WTC11 (cell line): ENCODE data around the gene DDB1. TPM values are rescaled to one million over a fixed set of nuclear protein-coding genes. Genes with fewer than 3 reads are reported as not detected.

Experiments used
- ATAC-seq: fragments of 200-7000 bp; cut with Tn5 transposase; 2 replicates; pipeline ENCODE4 v1.10.0; 2021; ENCODE audit warnings: mild to moderate bottlenecking, moderate library complexity
- CTCF ChIA-PET: fragments of 300-600 bp; sonication (Branson Sonifier 250); formaldehyde crosslinking; loops from one replicate; lab custom pipeline; 2021; ENCODE audit warnings: antibody characterized with exemption; lab: Charles Lee
- POLR2A ChIA-PET: fragments of 350-600 bp; sonication (Branson Sonifier 250); formaldehyde crosslinking; loops from one replicate; lab custom pipeline; 2021; ENCODE audit warnings: antibody characterized with exemption; lab: Charles Lee
- DNase-seq: peaks from one replicate; pipeline ENCODE4 v3.0.0; 2021; ENCODE audit warnings: low spot score
- H3K27ac Mint-ChIP-seq: 2 replicates; pipeline ENCODE4 v1.8.0; 2021; ENCODE audit warnings: mixed read lengths
- H3K27me3 Mint-ChIP-seq: 2 replicates; pipeline ENCODE4 v1.8.0; 2021; ENCODE audit warnings: low read depth, mild to moderate bottlenecking, moderate library complexity, mixed read lengths
- H3K36me3 Mint-ChIP-seq: 2 replicates; pipeline ENCODE4 v1.8.0; 2021; ENCODE audit warnings: mixed read lengths
- H3K4me1 Mint-ChIP-seq: 2 replicates; pipeline ENCODE4 v1.8.0; 2022; ENCODE audit warnings: mixed read lengths
- H3K4me3 Mint-ChIP-seq: 2 replicates; pipeline ENCODE4 v1.8.0; 2021; ENCODE audit warnings: mild to moderate bottlenecking, moderate library complexity, mixed read lengths
- H3K9me3 Mint-ChIP-seq: 2 replicates; pipeline ENCODE4 v1.8.0; 2021; ENCODE audit warnings: mixed read lengths
- CREB1 ChIP-seq: sonication (generic); formaldehyde crosslinking; IDR thresholded peaks from 2 replicates; pipeline ENCODE4 v1.8.0; 2023; ENCODE audit warnings: mild to moderate bottlenecking, missing genetic modification reagents
- ELF4 ChIP-seq: sonication (generic); formaldehyde crosslinking; IDR thresholded peaks from 2 replicates; pipeline ENCODE4 v1.8.1; 2022; ENCODE audit warnings: low read depth, mild to moderate bottlenecking, moderate library complexity, missing genetic modification reagents
- GRHL2 ChIP-seq: fragments of 250-450 bp; sonication (Bioruptor Pico); IDR thresholded peaks from 2 replicates; pipeline ENCODE4 v1.8.0; 2022; ENCODE audit warnings: mild to moderate bottlenecking, moderate library complexity; ENCODE audit not compliant: insufficient replicate concordance, severe bottlenecking
- IRF2 ChIP-seq: sonication (generic); formaldehyde crosslinking; IDR thresholded peaks from 2 replicates; pipeline ENCODE4 v1.8.0; 2022; ENCODE audit warnings: low read depth, missing genetic modification reagents, borderline replicate concordance
- KAT7 ChIP-seq: sonication (generic); formaldehyde crosslinking; IDR thresholded peaks from 2 replicates; pipeline ENCODE4 v1.8.1; 2023; ENCODE audit warnings: missing genetic modification reagents, mild to moderate bottlenecking, borderline replicate concordance
- MYBL2 ChIP-seq: sonication (generic); formaldehyde crosslinking; IDR thresholded peaks from 2 replicates; pipeline ENCODE4 v1.8.1; 2023; ENCODE audit warnings: mild to moderate bottlenecking, moderate library complexity, missing genetic modification reagents
- NFATC4 ChIP-seq: fragments of 250-450 bp; sonication (Bioruptor Pico); IDR thresholded peaks from 2 replicates; pipeline ENCODE4 v1.9.0; 2021; ENCODE audit warnings: mild to moderate bottlenecking
- NFYB ChIP-seq: sonication (generic); formaldehyde crosslinking; conservative IDR thresholded peaks from 2 replicates; pipeline ENCODE4 v1.8.0; 2022; ENCODE audit warnings: low read depth, missing genetic modification reagents
- TEAD4 ChIP-seq: sonication (generic); formaldehyde crosslinking; IDR thresholded peaks from 2 replicates; pipeline ENCODE4 v1.8.0; 2022; ENCODE audit warnings: mild to moderate bottlenecking, missing genetic modification reagents
- ZNF263 ChIP-seq: sonication (generic); formaldehyde crosslinking; IDR thresholded peaks from 2 replicates; pipeline ENCODE4 v1.8.1; 2022; ENCODE audit warnings: low read depth, mild to moderate bottlenecking, moderate library complexity, missing genetic modification reagents
- ZNF396 ChIP-seq: fragments of 250-450 bp; sonication (Bioruptor Pico); IDR thresholded peaks from 2 replicates; pipeline ENCODE4 v1.8.0; 2021; ENCODE audit warnings: mild to moderate bottlenecking, moderate library complexity, borderline replicate concordance
- total RNA-seq: library from RNA; stranded (reverse); gene quantifications from 3 replicates; pipeline ENCODE4 v1.2.3, GENCODE V29; 2021
- TF ChIP-seq, protein P1 (sequence below): fragments of 250-450 bp; sonication (Bioruptor Pico); IDR thresholded peaks from 2 replicates; pipeline ENCODE4 v1.9.0; 2021; ENCODE audit warnings: mild to moderate bottlenecking
- TF ChIP-seq, protein P2 (sequence below): fragments of 250-450 bp; sonication (Bioruptor Pico); IDR thresholded peaks from 2 replicates; pipeline ENCODE4 v1.8.0; 2021; ENCODE audit warnings: mild to moderate bottlenecking
- TF ChIP-seq, protein P3 (sequence below): sonication (generic); formaldehyde crosslinking; conservative IDR thresholded peaks from 2 replicates; pipeline ENCODE4 v1.8.1; 2022; ENCODE audit warnings: mild to moderate bottlenecking, missing genetic modification reagents
- TF ChIP-seq, protein P4 (sequence below): sonication (generic); formaldehyde crosslinking; conservative IDR thresholded peaks from 2 replicates; pipeline ENCODE4 v1.8.1; 2023; ENCODE audit warnings: mild to moderate bottlenecking, low read depth, missing genetic modification reagents, moderate library complexity
- TF ChIP-seq, protein P5 (sequence below): sonication (generic); formaldehyde crosslinking; IDR thresholded peaks from 2 replicates; pipeline ENCODE4 v1.8.1; 2023; ENCODE audit warnings: mild to moderate bottlenecking, missing genetic modification reagents
- TF ChIP-seq, protein P6 (sequence below): fragments of 250-450 bp; sonication (Bioruptor Pico); IDR thresholded peaks from 2 replicates; pipeline ENCODE4 v1.9.0; 2021; ENCODE audit warnings: moderate library complexity, mild to moderate bottlenecking, inconsistent platforms, borderline replicate concordance
- TF ChIP-seq, protein P7 (sequence below): sonication (generic); formaldehyde crosslinking; IDR thresholded peaks from 2 replicates; pipeline ENCODE4 v1.8.1; 2022; ENCODE audit warnings: mild to moderate bottlenecking, moderate library complexity, missing genetic modification reagents
- TF ChIP-seq, protein P8 (sequence below): sonication (generic); formaldehyde crosslinking; IDR thresholded peaks from 2 replicates; pipeline ENCODE4 v1.8.0; 2022; ENCODE audit warnings: mild to moderate bottlenecking, missing genetic modification reagents
- TF ChIP-seq, protein P9 (sequence below): sonication (generic); formaldehyde crosslinking; IDR thresholded peaks from 2 replicates; pipeline ENCODE4 v1.8.0; 2022; ENCODE audit warnings: mild to moderate bottlenecking, missing genetic modification reagents

The DDB1 gene
- total RNA-seq, 1 experiment from 2014 or later, result 316 TPM

DNA sequence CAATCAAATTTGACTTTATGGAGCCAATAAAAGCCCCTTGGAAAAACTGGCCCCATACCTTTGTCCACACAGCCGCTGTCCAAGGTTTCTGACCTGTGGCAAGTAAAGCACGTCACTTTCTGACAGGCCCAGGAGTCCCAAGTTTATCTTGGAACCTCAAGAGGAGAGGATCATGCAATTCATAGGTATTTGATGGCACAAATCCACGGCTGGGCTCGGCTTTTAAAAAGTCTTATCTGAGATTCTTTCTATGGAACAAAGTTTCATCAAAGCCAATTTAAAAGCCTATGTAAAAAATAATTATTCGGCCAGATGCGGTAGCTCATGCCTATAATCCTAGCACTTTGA, 42.8 kb upstream of the DDB1 start:
- DNase-seq (no peak), ATAC-seq (no peak)
- H3K4me1 Mint-ChIP-seq, result 0 out of 2 replicates have a peak, but pooled peaks cover 3% of the 10 kb centered on the region
- H3K27me3 Mint-ChIP-seq, result no peaks in the 10 kb centered on the region
- no peak overlapping the region for H3K27ac Mint-ChIP-seq
- H3K4me3 Mint-ChIP-seq, result no peak overlapping the region
- peaks cover 55% of the 10 kb centered on the region for H3K36me3 Mint-ChIP-seq
- CTCF ChIA-PET, result no interaction called here
- TF ChIP-seq, protein P1, sequence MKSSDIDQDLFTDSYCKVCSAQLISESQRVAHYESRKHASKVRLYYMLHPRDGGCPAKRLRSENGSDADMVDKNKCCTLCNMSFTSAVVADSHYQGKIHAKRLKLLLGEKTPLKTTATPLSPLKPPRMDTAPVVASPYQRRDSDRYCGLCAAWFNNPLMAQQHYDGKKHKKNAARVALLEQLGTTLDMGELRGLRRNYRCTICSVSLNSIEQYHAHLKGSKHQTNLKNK (CRISPR knock-in tag), result no peak
- TF ChIP-seq NFYB, result no peak
- TF ChIP-seq, protein P2, sequence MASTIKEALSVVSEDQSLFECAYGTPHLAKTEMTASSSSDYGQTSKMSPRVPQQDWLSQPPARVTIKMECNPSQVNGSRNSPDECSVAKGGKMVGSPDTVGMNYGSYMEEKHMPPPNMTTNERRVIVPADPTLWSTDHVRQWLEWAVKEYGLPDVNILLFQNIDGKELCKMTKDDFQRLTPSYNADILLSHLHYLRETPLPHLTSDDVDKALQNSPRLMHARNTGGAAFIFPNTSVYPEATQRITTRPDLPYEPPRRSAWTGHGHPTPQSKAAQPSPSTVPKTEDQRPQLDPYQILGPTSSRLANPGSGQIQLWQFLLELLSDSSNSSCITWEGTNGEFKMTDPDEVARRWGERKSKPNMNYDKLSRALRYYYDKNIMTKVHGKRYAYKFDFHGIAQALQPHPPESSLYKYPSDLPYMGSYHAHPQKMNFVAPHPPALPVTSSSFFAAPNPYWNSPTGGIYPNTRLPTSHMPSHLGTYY (CRISPR knock-in tag), result no peak
- no peak for TF ChIP-seq IRF2
- TF ChIP-seq, protein P3, sequence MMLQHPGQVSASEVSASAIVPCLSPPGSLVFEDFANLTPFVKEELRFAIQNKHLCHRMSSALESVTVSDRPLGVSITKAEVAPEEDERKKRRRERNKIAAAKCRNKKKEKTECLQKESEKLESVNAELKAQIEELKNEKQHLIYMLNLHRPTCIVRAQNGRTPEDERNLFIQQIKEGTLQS (CRISPR knock-in tag), result no peak
- TF ChIP-seq, protein P4, sequence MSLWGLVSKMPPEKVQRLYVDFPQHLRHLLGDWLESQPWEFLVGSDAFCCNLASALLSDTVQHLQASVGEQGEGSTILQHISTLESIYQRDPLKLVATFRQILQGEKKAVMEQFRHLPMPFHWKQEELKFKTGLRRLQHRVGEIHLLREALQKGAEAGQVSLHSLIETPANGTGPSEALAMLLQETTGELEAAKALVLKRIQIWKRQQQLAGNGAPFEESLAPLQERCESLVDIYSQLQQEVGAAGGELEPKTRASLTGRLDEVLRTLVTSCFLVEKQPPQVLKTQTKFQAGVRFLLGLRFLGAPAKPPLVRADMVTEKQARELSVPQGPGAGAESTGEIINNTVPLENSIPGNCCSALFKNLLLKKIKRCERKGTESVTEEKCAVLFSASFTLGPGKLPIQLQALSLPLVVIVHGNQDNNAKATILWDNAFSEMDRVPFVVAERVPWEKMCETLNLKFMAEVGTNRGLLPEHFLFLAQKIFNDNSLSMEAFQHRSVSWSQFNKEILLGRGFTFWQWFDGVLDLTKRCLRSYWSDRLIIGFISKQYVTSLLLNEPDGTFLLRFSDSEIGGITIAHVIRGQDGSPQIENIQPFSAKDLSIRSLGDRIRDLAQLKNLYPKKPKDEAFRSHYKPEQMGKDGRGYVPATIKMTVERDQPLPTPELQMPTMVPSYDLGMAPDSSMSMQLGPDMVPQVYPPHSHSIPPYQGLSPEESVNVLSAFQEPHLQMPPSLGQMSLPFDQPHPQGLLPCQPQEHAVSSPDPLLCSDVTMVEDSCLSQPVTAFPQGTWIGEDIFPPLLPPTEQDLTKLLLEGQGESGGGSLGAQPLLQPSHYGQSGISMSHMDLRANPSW, result no peak
- TF ChIP-seq, protein P5, sequence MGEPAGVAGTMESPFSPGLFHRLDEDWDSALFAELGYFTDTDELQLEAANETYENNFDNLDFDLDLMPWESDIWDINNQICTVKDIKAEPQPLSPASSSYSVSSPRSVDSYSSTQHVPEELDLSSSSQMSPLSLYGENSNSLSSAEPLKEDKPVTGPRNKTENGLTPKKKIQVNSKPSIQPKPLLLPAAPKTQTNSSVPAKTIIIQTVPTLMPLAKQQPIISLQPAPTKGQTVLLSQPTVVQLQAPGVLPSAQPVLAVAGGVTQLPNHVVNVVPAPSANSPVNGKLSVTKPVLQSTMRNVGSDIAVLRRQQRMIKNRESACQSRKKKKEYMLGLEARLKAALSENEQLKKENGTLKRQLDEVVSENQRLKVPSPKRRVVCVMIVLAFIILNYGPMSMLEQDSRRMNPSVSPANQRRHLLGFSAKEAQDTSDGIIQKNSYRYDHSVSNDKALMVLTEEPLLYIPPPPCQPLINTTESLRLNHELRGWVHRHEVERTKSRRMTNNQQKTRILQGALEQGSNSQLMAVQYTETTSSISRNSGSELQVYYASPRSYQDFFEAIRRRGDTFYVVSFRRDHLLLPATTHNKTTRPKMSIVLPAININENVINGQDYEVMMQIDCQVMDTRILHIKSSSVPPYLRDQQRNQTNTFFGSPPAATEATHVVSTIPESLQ, result no peak
- TF ChIP-seq, protein P6, sequence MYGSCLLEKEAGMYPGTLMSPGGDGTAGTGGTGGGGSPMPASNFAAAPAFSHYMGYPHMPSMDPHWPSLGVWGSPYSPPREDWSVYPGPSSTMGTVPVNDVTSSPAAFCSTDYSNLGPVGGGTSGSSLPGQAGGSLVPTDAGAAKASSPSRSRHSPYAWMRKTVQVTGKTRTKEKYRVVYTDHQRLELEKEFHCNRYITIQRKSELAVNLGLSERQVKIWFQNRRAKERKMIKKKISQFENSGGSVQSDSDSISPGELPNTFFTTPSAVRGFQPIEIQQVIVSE (CRISPR knock-in tag), result no peak
- TF ChIP-seq, protein P7, sequence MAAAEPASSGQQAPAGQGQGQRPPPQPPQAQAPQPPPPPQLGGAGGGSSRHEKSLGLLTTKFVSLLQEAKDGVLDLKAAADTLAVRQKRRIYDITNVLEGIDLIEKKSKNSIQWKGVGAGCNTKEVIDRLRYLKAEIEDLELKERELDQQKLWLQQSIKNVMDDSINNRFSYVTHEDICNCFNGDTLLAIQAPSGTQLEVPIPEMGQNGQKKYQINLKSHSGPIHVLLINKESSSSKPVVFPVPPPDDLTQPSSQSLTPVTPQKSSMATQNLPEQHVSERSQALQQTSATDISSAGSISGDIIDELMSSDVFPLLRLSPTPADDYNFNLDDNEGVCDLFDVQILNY (CRISPR knock-in tag), result no peak
- no peak for TF ChIP-seq KAT7
- TF ChIP-seq GRHL2 (CRISPR knock-in tag), result no peak
- TF ChIP-seq, protein P8, sequence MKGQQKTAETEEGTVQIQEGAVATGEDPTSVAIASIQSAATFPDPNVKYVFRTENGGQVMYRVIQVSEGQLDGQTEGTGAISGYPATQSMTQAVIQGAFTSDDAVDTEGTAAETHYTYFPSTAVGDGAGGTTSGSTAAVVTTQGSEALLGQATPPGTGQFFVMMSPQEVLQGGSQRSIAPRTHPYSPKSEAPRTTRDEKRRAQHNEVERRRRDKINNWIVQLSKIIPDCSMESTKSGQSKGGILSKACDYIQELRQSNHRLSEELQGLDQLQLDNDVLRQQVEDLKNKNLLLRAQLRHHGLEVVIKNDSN (CRISPR knock-in tag), result no peak
- TF ChIP-seq ZNF396 (CRISPR knock-in tag), result no peak
- no peak for TF ChIP-seq TEAD4 (CRISPR knock-in tag)
- TF ChIP-seq CREB1 (CRISPR knock-in tag), result no peak
- TF ChIP-seq ELF4 (CRISPR knock-in tag), result no peak
- no peak for TF ChIP-seq MYBL2 (CRISPR knock-in tag)
- TF ChIP-seq, protein P9, sequence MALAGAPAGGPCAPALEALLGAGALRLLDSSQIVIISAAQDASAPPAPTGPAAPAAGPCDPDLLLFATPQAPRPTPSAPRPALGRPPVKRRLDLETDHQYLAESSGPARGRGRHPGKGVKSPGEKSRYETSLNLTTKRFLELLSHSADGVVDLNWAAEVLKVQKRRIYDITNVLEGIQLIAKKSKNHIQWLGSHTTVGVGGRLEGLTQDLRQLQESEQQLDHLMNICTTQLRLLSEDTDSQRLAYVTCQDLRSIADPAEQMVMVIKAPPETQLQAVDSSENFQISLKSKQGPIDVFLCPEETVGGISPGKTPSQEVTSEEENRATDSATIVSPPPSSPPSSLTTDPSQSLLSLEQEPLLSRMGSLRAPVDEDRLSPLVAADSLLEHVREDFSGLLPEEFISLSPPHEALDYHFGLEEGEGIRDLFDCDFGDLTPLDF (CRISPR knock-in tag), result no peak
- no peak for TF ChIP-seq NFATC4
- no peak for TF ChIP-seq ZNF263
- peaks cover 27% of the 10 kb centered on the region for H3K9me3 Mint-ChIP-seq
- POLR2A ChIA-PET, result no interaction called here
